Measurements from ENCODE around the gene MCOLN2. TPM values are rescaled to one million over a fixed set of nuclear protein-coding genes. Genes with fewer than 3 reads are reported as not detected.

MCOLN2 gene
- total and polyA plus RNA-seq, 2 of the 8 experiments (the other 6 are each of a cell fraction or from before 2014, with no cell fraction given): 1.7 to 6.1 TPM

DNA sequence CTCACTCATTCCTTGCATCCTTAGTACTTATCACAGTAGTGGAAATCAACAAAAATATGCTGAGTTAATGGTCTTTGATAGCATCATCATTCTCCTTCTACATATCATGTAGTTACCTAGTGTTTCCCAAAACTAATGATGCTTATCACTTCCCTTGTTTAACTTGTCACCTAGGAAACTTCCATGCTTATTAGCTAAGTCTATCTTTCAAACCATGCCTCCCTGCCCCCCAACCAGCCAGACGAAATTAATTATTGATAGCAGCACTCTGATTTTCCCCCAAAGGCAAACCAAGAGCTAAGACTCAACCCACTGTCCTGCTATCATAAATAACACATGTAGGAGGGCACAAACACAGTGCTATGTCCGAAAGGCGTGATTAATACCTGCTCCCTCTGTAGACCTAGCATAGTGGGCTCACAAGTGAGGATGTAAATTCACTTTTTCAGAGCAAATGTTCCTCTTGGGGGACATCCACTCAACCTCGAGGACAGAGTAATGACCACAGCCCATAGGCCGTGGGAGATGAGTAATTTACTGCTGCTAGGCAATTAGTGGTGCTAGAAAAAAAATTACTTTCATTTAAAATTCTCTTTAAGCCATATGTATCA lies 78.1 kb downstream of the MCOLN2 start:
- H2AK5ac ChIP-seq (ENCODE audit: low read depth, low read length): no peak overlapping the region
- no peak overlapping the region for H3K27ac ChIP-seq (ENCODE audit: low read depth, low read length)
- no peak overlapping the region for H3K4me2 ChIP-seq (ENCODE audit: insufficient read depth in 1 of 2, low read depth in 2 of 2, low read length in 2 of 2)
- no peak overlapping the region for H2BK12ac ChIP-seq (ENCODE audit: low read depth, low read length)
- H3K23me2 ChIP-seq (ENCODE audit: low read depth, low read length): no peaks in the 10 kb centered on the region
- no peak overlapping the region for H3K9ac ChIP-seq (replicated peaks in 1 of 4; ENCODE audit: extremely low read depth in 1 of 4, low read depth in 3 of 4, low read length in 3 of 4)
- H4K91ac ChIP-seq (replicated peaks; ENCODE audit: insufficient read length, low read length): no peak overlapping the region
- H3K4me3 ChIP-seq (ENCODE audit: extremely low read depth in 1 of 4, insufficient read depth in 2 of 4, low read depth in 3 of 4, low read length in 4 of 4): no peak overlapping the region
- H3K79me2 ChIP-seq (ENCODE audit: control insufficient read depth in 1 of 2, insufficient read depth in 2 of 2, low read length in 2 of 2): no peaks in the 10 kb centered on the region
- H4K8ac ChIP-seq (ENCODE audit: extremely low read depth, insufficient read depth, low read length): no peak overlapping the region
- no peak overlapping the region for H4K5ac ChIP-seq (ENCODE audit: insufficient read length, low read depth, low read length)
- H2BK15ac ChIP-seq (ENCODE audit: low read length): no peak overlapping the region
- no peak overlapping the region for H3K23ac ChIP-seq (ENCODE audit: insufficient read length)
- H2AFZ ChIP-seq (ENCODE audit: low read length): no peak overlapping the region
- no peak overlapping the region for H3K18ac ChIP-seq (ENCODE audit: extremely low read depth, low read length)
- H3K9me3 ChIP-seq (ENCODE audit: insufficient read depth in 2 of 2, low read depth in 1 of 2, low read length in 1 of 2): no peaks in the 10 kb centered on the region
- no peaks in the 10 kb centered on the region for H3K79me1 ChIP-seq (ENCODE audit: low read depth, low read length)
- H3K14ac ChIP-seq (ENCODE audit: insufficient read length): no peak overlapping the region
- FAIRE-seq (no peak), DNase-seq (ENCODE audit: low read depth in 1 of 2, low spot score in 2 of 2) (no peak)
- no peaks in the 10 kb centered on the region for H4K20me1 ChIP-seq (replicated peaks in 1 of 2; ENCODE audit: control insufficient read depth in 1 of 2, insufficient read depth in 2 of 2, low read length in 2 of 2)
- WGBS, 2 experiments (ENCODE audit: extremely low coverage in 1 of 2, insufficient coverage in 1 of 2, insufficient read length in 1 of 2, insufficient replicate concordance in 2 of 2, low coverage in 1 of 2, low lambda C conversion rate in 2 of 2, missing lambda C conversion rate in 1 of 2): 75% methylated on average over 5 of the region's 5 CpGs; no CpG with 5 or more reads in 1 of the 2 experiments
- H2BK5ac ChIP-seq (ENCODE audit: low read depth, low read length): no peak overlapping the region
- no peaks in the 10 kb centered on the region for H3K36me3 ChIP-seq (ENCODE audit: control insufficient read depth in 2 of 4, insufficient read depth in 4 of 4, low read length in 3 of 4)
- no peaks in the 10 kb centered on the region for H3K4me1 ChIP-seq (replicated peaks in 1 of 4; ENCODE audit: control insufficient read depth in 3 of 4, insufficient read depth in 4 of 4, low read length in 3 of 4)
- CTCF ChIA-PET (ENCODE audit: partially characterized antibody): interaction anchor here (0.6 kb wide), 1 partner anchor 276 kb away, joined by 3 read pairs; no protein-coding TSS in a partner anchor
- no peak overlapping the region for H3K56ac ChIP-seq (replicated peaks; ENCODE audit: insufficient read length, low read depth, low read length)
- POLR2A ChIA-PET (ENCODE audit: partially characterized antibody): interaction anchor here (1.1 kb wide), 1 partner anchor 213 kb away, joined by 3 read pairs; no protein-coding TSS in a partner anchor
- no peak overlapping the region for H3K4ac ChIP-seq (replicated peaks; ENCODE audit: insufficient read length, low read depth, low read length)
- no peaks in the 10 kb centered on the region for H3K27me3 ChIP-seq (replicated peaks in 1 of 4; ENCODE audit: control insufficient read depth in 3 of 4, extremely low read depth in 1 of 4, insufficient read depth in 3 of 4, low read length in 3 of 4)
- no peak overlapping the region for H2BK120ac ChIP-seq (replicated peaks; ENCODE audit: low read depth, low read length)
- H2BK20ac ChIP-seq (ENCODE audit: low read length): no peak overlapping the region
- TF ChIP-seq TEAD4 (IDR thresholded peaks at IDR 0.05; ENCODE audit: low read depth, low read length) (no peak), YY1 (IDR thresholded peaks at IDR 0.05; ENCODE audit: low read depth, low read length) (no peak), CHD1 (IDR thresholded peaks at IDR 0.05; ENCODE audit: low read depth, low read length) (no peak), HDAC6 (IDR thresholded peaks at IDR 0.05; ENCODE audit: low read depth, low read length) (no peak)

All from H1 (cell line).